ENCODE results near the gene GLRX.
A peak's percentile ranks its signal among the peaks of the same experiment; 100 is the strongest.
"Not testable (repeated sequence)": the region's sequence is repeated elsewhere in the genome, so short reads cannot be mapped to it uniquely, and the experiment has no call there.

Gene GLRX

DNA sequence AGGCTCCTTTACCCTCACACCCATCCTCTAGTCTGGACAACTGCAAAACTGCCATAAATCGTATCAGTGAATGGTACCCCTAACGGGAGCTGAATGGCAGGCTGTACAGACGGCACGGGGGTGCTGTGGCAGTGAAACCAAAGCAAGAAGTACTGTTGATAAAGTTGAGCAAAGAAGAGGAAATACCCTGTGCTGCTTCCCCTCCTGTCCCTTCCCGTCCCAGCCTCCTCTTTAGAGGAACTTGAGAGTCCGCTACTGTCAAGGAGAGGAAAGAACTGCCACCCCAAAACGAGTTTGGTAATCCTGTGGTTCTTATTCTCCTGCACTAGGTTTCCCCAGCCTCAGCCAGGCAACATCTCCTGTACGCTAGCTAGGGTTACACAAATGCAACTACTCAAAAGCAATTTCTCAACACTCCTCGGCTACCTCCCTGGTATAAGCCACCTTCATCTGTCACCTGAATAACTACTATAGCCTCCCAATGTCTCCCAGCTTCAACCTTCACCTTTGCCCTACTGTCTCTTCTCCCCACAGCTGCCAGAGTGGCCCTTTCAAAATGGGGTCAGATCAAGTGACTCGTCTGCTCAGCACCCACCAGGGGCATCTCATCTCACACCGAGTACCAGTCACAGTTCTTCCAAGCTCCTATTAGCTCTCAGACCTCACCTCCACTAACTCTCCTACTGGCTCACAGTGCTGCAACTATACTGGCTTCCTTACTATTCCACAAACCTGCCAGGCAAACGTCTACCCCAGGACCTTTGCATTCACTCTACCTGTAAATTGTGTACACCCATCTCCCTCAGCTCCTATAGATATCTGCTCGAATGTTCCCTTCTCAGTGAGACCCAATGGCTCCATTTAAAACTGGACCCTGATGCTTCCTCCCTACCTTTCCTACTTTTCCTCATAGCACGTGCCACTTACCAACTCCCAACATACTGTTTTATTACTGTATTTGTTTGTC lies 4.1 kb downstream of the GLRX start:
- ATAC-seq (replicated peaks; ENCODE audit: extremely low read depth, poor library complexity, severe bottlenecking) (no peak), DNase-seq (ENCODE audit: low spot score in 2 of 2) (no peak)
- H3K36me3 Mint-ChIP-seq (ENCODE audit: insufficient read depth), result peaks cover 38% of the 10 kb centered on the region
- no peaks in the 10 kb centered on the region for H3K27me3 Mint-ChIP-seq
- H3K9me3 Mint-ChIP-seq, result no peaks in the 10 kb centered on the region
- H3K4me1 Mint-ChIP-seq, result peaks cover 66% of the 10 kb centered on the region
- peak overlapping the region; percentile 95 for H3K4me3 Mint-ChIP-seq
- peak overlapping the region; percentile 73 for H3K27ac Mint-ChIP-seq (ENCODE audit: low read depth)

DNA sequence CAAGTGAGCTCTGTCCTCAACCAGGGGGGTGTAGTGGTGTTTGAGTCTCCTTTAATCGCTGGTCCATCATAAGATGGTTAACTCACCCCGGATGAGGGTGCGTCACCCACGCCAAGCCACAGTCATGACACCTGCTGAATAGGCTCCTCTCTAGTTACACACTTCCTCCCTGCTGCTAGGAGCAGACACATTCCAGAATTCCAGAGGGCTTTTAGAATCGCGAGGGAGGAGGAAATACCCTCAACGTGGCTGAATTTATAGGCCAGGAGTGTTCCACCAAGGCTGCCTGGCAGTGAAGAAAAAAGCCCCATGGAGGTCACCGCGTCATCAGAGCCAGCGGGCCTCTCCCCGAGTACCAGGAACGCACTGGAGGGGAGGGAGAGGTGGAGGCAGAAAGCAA lies 5.1 kb downstream of the GLRX start:
- no peaks in the 10 kb centered on the region for H3K9me3 Mint-ChIP-seq
- ATAC-seq (replicated peaks; ENCODE audit: extremely low read depth, poor library complexity, severe bottlenecking), result peak; percentile 41
- H3K27me3 Mint-ChIP-seq, result no peaks in the 10 kb centered on the region
- no peak for DNase-seq (ENCODE audit: low spot score in 2 of 2)
- peaks cover 66% of the 10 kb centered on the region for H3K4me1 Mint-ChIP-seq
- H3K4me3 Mint-ChIP-seq, result peak overlapping the region; percentile 95
- H3K27ac Mint-ChIP-seq (ENCODE audit: low read depth), result peak overlapping the region; percentile 73
- H3K36me3 Mint-ChIP-seq (ENCODE audit: insufficient read depth), result peaks cover 35% of the 10 kb centered on the region

DNA sequence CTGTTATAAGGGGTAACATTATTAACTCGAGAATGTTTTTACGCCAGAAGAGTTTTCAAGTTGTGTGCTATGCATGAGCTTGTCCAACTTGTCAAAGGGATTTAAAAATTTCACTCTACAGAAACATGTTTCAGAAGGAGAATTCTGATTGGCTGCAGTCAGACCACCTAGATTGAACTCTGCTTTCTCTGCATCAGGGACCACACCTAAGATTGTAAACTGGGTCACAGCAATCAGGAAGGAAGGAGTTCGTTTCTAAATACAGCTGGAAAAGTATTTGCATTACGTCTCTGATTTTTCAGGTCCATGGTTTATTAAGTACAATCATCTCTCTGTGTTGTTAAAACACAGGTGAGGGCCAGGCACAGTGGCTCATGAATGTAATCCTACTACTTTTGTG lies 5.8 kb downstream of the GLRX start:
- H3K4me3 Mint-ChIP-seq, result peak overlapping the region; percentile 95
- peaks cover 32% of the 10 kb centered on the region for H3K36me3 Mint-ChIP-seq (ENCODE audit: insufficient read depth)
- peak overlapping the region; percentile 73 for H3K27ac Mint-ChIP-seq (ENCODE audit: low read depth)
- peaks cover 69% of the 10 kb centered on the region for H3K4me1 Mint-ChIP-seq
- no peaks in the 10 kb centered on the region for H3K27me3 Mint-ChIP-seq
- ATAC-seq (replicated peaks; ENCODE audit: extremely low read depth, poor library complexity, severe bottlenecking), result no peak
- no peaks in the 10 kb centered on the region for H3K9me3 Mint-ChIP-seq
- DNase-seq (ENCODE audit: low spot score in 2 of 2), result no peak

DNA sequence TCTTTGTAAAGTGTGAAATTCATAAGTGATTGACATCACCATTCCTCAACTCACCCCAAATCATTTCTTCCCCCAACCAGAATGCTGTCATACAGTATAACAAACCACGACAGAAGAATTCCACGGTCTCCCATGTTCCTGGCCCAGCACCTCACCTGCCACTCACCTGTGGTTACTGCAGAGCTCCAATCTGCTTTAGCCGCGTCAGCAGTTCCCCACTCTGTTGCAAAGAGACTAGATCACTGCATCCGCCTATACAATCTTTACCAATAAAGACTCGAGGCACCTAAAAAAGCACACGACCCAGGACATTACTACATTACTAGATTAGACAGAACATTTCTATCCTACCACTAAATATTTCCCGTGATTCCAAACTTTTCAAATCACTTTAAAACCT lies 6.2 kb downstream of the GLRX start:
- Mint-ChIP-seq H3K4me3 (peak overlapping the region; percentile 95), H3K27ac (ENCODE audit: low read depth) (peak overlapping the region; percentile 73), H3K9me3 (no peaks in the 10 kb centered on the region), H3K27me3 (no peaks in the 10 kb centered on the region), H3K36me3 (ENCODE audit: insufficient read depth) (peaks cover 31% of the 10 kb centered on the region), H3K4me1 (peaks cover 69% of the 10 kb centered on the region)
- ATAC-seq (replicated peaks; ENCODE audit: extremely low read depth, poor library complexity, severe bottlenecking) (no peak), DNase-seq (ENCODE audit: low spot score in 2 of 2) (no peak)

DNA sequence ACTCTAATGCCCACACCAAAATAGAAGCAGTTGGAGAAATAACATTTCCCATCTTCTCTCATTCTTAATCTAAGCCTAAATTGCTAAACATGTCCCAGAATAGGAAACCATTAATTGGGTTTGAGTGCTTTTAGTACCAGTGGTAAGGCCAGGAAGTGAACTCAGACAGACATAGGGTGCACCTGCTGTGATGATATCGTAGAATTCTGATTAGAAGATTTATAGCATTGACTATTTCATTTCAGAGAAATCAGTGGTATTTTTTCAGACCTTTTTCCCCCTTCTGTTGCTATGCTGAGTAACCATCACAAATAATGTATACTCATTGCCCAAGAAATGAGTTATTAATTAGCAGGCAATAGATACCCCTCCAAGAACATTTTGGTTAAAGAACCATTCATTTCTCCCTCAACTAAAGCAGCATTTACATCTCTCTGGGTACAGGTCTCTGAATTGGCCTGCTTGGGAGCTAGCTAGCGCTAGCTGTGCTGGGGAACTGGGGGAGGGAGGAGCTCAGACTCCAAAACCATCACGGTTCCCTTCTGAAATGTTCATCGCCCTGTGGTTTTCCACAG lies 7.3 kb downstream of the GLRX start:
- H3K9me3 Mint-ChIP-seq, result no peaks in the 10 kb centered on the region
- H3K4me3 Mint-ChIP-seq, result no peak overlapping the region
- H3K4me1 Mint-ChIP-seq, result peaks cover 76% of the 10 kb centered on the region
- no peaks in the 10 kb centered on the region for H3K27me3 Mint-ChIP-seq
- no peak for DNase-seq (ENCODE audit: low spot score in 2 of 2)
- ATAC-seq (replicated peaks; ENCODE audit: extremely low read depth, poor library complexity, severe bottlenecking), result no peak
- no peak overlapping the region for H3K27ac Mint-ChIP-seq (ENCODE audit: low read depth)
- peaks cover 31% of the 10 kb centered on the region for H3K36me3 Mint-ChIP-seq (ENCODE audit: insufficient read depth)

DNA sequence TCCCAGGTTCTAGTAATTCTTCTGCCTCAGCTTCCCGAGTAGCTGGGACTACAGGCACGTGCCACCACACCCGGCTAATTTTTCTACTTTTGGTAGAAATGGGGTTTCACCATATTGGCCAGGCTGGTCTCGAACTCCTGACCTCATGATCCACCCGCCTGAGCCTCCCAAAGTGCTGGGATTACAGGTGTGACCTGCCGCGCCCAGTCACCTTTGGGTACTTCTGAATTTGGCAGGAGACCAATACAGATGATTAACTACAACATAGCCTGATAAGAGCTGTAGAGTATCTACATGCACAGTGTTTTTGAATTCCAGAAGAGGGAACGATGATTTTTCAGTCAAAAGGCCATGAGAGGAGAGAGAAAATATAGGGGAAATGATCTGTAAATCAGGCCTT lies 9.5 kb downstream of the GLRX start:
- H3K4me1 Mint-ChIP-seq, result peaks cover 81% of the 10 kb centered on the region
- not testable (repeated sequence) for DNase-seq (ENCODE audit: low spot score in 2 of 2); H3K9me3 Mint-ChIP-seq; H3K27me3 Mint-ChIP-seq; ATAC-seq (replicated peaks; ENCODE audit: extremely low read depth, poor library complexity, severe bottlenecking); H3K4me3 Mint-ChIP-seq
- H3K36me3 Mint-ChIP-seq (ENCODE audit: insufficient read depth), result peaks cover 27% of the 10 kb centered on the region
- peak overlapping the region; percentile 50 for H3K27ac Mint-ChIP-seq (ENCODE audit: low read depth)

DNA sequence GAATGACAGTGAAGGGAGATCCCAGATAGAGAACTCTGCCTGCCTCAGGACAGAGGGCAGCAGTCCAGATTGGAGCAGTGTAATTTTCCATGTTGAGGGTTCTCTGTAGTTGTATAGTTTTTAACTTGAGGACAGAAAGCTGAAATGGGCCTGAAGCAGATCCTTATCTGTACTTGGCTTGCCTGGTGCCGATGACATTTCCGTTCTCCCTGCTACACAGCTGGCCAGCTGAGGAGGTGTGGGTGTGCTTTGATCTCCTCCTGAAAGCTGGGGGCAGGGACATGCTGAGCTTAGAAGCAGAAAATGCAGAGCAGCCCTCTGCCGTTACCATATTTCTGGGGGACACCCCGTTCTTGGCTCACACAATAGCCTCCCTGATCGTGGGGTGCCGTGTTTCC lies 10.5 kb downstream of the GLRX start:
- H3K4me1 Mint-ChIP-seq, result peaks cover 77% of the 10 kb centered on the region
- H3K27ac Mint-ChIP-seq (ENCODE audit: low read depth), result peak overlapping the region; percentile 50
- no peaks in the 10 kb centered on the region for H3K27me3 Mint-ChIP-seq
- no peaks in the 10 kb centered on the region for H3K9me3 Mint-ChIP-seq
- no peak for ATAC-seq (replicated peaks; ENCODE audit: extremely low read depth, poor library complexity, severe bottlenecking)
- H3K4me3 Mint-ChIP-seq, result no peak overlapping the region
- H3K36me3 Mint-ChIP-seq (ENCODE audit: insufficient read depth), result peaks cover 22% of the 10 kb centered on the region
- no peak for DNase-seq (ENCODE audit: low spot score in 2 of 2)

DNA sequence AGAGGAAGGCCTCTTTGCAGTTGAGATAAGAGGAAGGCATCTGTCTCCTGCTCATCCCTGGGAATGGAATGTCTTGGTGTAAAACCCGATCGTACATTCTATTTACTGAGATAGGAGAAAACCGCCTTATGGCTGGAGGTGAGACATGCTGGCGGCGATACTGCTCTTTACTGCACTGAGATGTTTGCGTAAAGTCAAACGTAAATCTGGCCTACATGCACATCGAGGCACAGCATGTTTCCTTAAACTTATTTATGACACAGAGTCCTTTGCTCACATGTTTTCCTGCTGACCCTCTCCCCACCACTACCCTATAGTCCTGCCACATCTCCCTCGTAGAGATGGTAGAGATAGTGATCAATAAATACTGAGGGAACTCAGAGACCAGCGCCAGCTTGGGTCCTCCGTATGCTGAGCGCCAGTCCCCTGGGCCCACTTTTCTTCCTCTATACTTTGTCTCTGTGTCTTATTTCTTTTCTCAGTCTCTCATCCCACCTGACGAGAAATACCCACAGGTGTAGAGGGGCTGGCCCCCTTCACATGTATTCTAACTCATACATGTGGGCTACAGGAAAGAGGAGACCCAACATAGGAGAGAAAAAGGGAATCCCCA lies 11.0 kb downstream of the GLRX start:
- Mint-ChIP-seq H3K36me3 (ENCODE audit: insufficient read depth) (peaks cover 21% of the 10 kb centered on the region), H3K4me1 (peaks cover 75% of the 10 kb centered on the region)
- not testable (repeated sequence) for H3K27ac Mint-ChIP-seq (ENCODE audit: low read depth); H3K4me3 Mint-ChIP-seq; ATAC-seq (replicated peaks; ENCODE audit: extremely low read depth, poor library complexity, severe bottlenecking); H3K9me3 Mint-ChIP-seq; DNase-seq (ENCODE audit: low spot score in 2 of 2); H3K27me3 Mint-ChIP-seq

DNA sequence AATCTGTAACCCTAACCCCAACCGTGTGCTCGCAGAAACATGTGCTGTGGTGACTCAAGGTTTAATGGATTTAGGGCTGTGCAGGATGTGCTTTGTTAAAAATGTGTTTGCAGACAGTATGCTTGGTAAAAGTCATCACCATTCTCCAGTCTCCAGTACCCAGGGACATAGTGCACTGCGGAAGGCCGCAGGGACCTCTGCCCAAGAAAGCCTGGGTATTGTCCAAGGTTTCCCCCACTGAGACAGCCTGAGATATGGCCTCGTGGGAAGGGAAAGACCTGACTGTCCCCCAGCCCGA lies 11.5 kb downstream of the GLRX start:
- peaks cover 70% of the 10 kb centered on the region for H3K4me1 Mint-ChIP-seq
- not testable (repeated sequence) for ATAC-seq (replicated peaks; ENCODE audit: extremely low read depth, poor library complexity, severe bottlenecking); H3K27me3 Mint-ChIP-seq; H3K9me3 Mint-ChIP-seq; H3K4me3 Mint-ChIP-seq; DNase-seq (ENCODE audit: low spot score in 2 of 2)
- H3K36me3 Mint-ChIP-seq (ENCODE audit: insufficient read depth), result peaks cover 16% of the 10 kb centered on the region
- H3K27ac Mint-ChIP-seq (ENCODE audit: low read depth), result peak overlapping the region; percentile 90

DNA sequence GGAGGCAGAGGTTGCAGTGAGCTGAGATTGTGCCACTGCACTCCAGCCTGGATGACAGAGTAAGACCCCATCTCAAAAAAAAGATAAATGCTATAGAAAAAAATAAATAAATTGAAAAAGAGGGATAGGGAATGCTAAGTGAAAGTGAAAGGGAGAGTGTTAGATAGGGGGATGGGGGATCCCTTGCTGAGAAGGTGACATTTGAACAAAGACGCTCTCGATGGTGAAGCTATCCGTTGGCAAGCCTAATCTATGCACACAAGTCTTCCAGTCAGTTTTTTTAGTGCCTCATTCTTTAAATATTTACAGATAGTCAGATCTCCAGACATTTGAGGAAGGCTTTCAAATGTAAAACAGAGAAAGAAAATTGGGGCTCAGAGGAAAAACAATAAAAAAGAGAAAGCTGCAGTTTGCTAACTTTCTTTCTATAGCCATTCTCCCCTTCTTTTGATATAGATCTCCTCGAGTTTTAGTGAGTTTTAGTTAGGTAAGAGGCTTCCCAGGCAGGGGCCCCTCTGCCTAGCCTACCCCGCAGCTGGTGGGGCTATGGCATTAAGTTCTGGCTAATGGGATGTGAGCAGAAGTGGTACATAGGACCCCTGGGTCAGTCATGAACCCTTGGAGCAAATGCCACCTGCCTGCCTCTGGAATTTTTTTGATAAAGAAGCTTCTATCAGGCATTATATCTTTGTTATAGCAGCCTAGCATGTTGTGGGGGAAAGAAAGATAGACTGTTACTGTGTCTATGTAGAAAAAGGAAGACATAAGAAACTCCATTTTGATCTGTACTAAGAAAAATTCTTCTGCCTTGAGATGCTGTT lies 12.0 kb downstream of the GLRX start:
- Mint-ChIP-seq H3K27ac (ENCODE audit: low read depth) (peak overlapping the region; percentile 90), H3K4me3 (peak overlapping the region; percentile 48), H3K9me3 (no peaks in the 10 kb centered on the region), H3K36me3 (ENCODE audit: insufficient read depth) (peaks cover 15% of the 10 kb centered on the region), H3K27me3 (no peaks in the 10 kb centered on the region), H3K4me1 (peaks cover 65% of the 10 kb centered on the region)
- no peak for DNase-seq (ENCODE audit: low spot score in 2 of 2)
- no peak for ATAC-seq (replicated peaks; ENCODE audit: extremely low read depth, poor library complexity, severe bottlenecking)

DNA sequence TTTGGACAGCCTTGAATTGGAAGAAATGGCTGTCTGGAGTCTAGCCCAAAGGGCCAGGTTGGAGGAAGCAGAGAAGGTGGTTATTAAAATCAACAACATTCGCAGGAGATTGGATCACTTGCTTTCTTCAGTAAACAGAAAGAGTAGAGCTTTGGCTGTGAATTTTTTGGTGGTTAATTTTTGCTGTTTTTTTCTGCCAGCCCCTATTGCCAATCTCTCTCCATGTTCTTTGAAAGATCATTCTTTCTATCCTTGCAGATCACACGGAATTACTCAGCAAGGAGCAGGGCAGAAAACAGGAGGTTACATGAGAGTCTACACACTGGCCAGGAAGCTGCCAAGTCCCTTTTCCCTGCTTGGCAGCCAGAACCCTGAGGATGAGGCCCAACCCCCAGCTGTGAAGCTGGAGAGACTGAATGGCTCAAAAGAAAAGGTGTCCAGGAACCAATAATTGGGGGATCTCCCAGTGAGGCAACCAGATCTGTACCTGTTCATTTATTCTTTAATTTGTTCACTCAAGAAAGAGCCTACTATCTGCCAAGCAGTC lies 13.0 kb downstream of the GLRX start:
- ATAC-seq (replicated peaks; ENCODE audit: extremely low read depth, poor library complexity, severe bottlenecking), result no peak
- peak overlapping the region; percentile 48 for H3K4me3 Mint-ChIP-seq
- DNase-seq (ENCODE audit: low spot score in 2 of 2), result no peak
- no peaks in the 10 kb centered on the region for H3K27me3 Mint-ChIP-seq
- peak overlapping the region; percentile 90 for H3K27ac Mint-ChIP-seq (ENCODE audit: low read depth)
- no peaks in the 10 kb centered on the region for H3K9me3 Mint-ChIP-seq
- H3K36me3 Mint-ChIP-seq (ENCODE audit: insufficient read depth), result peaks cover 13% of the 10 kb centered on the region
- peaks cover 62% of the 10 kb centered on the region for H3K4me1 Mint-ChIP-seq
